ENCODE results near the gene INPP5A.

The INPP5A gene

DNA sequence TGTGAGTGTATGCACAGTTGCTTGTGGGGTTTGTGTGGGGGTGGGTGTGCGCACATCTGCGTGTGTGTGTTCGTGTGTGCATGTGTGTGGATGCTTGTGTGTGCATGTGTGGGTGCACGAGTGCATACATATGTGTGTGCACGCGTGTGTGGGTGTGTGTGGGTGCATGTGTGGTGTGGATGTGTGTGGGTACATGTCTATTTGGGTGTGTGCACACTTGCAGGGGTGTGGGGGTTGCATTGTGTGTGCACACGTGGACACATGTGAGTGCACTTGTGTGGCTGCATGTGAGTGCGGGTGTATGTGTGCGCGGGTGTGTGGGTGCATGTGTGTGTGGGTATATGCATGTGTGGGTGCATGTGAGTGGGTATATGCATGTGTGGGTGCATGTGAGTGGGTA, 174.7 kb downstream of the INPP5A start:
- no peak for DNase-seq

DNA sequence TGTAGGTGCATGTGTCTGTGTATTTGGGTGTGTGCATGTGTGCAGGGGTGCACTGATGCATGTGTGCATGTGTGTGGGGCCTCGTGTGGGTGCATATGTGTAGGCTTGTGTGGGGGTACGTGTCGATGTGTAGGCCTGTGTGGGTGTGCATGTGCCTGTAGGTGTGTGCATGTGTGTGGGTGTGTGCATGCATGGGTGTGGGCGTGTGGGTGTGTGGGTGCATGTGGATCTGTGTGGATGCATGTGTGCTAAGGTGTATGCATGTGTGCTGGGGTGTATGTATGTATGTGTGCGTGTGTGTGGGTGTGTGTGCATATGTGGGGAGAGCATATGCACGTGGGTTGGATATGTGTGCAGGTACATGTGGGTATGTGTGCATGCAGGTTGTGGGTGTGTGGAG, 175.2 kb downstream of the INPP5A start:
- no peak for DNase-seq

DNA sequence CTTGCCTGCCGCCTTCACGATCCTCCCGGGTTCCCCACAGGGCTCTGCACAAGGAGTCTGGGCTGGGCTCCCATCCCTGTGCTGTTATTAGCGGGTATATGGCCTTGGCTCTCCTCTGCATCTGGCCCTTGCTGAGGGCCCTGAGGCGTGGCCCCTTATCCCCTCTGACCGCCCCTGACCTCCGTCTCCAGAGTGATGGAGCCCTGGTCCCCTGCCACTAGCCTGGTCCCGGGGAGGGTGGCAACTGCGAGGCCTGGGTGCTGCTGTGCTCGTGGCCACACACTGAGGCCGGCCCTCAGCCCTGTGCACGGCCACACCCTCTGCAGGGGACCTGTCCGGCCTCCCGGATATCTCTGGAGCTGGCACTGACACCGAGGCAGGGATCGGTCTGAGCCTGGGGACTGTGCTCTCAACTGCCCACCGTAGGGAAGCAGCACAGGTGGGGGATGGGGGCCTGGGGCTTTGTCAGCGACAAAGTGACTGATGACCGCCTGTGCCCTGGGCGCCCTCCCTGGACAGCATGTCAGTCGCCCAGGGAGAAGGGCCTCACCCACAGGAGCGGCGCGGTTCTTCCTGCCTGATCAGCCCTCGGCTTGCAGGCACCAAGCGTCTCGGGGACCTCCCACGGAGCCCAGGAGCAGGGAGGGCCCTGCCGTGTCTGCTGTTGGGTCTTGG, 176.0 kb downstream of the INPP5A start:
- DNase-seq, result no peak

DNA sequence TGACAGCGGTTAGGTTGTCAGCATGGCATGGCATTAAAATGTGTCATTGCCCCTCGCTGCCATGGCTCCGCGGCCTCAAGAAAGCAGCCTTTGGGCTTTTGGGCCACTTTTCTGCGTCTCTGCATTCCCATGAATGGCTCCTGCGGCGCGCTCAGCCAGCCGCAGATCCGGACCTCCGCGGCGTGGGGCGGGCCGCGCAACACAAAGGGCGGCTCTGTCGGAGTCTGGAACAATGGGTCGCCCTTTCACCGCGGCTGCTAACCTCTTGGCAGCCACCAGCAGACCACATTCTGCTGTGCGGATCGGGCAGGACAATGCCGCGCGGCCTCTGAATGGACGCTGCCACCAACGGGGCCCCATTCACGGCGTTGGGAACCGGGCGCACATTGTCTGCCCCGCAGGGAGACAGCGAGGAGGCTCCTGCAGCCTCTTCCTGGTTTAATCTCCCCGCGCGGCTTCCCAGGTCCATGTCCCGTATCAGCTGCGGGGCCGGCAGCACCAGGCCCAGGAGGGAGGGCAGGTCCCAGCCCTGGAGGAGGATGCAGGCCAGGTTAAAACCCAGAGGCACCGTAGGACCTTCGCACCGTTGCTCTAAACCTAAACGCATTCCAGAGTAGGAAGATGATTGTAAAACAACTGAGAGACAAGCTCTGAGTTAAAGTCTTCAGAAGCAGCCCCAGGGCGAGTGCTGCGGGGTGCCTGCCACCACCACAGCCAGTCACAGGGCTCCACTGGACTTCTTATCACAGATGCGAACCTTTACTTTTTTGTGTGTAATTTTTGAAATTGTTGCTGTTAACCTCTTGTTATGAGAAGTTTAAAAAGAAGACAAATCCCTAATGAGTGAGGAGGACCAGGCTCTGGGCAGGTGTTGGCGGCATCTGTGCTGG, 176.8 kb downstream of the INPP5A start:
- DNase-seq, result no peak

DNA sequence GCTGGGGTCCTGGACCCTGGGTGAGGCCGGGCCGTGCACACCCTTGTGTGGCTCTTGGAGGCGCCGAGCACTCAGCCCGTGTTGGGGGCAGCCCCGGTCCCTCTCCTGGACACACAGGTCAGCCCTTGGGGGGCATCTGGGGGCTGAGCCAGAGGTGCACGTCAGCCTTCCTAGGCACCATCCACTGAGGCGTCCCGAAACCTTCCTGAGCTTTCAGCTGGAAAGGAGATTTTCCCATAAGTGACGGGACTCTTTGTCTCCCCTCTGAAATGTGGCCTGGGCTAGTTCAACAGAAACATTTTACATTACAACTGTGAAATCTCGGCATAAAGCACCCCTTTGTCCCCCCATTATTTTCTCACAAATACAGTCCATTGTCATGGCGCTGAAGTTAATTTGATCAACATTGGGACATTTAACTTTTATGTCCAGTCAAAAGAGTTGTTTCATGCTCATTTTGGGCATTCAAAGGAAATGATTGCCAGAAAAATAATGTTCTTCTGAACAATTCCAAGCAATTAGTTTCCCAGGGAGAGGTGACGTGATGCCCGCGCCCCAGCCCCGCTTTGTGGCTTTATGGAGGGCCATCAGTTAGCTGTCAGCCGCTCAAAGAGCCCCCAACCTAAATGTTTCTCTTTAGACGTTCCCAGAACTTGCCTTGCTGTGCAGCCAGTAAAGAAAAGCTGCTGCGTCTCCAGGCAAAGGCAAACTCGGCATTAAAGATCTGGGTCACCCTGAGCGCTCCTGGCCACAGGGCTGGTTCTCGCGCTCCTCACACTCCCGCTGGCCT, 177.6 kb downstream of the INPP5A start:
- no peak for DNase-seq

DNA sequence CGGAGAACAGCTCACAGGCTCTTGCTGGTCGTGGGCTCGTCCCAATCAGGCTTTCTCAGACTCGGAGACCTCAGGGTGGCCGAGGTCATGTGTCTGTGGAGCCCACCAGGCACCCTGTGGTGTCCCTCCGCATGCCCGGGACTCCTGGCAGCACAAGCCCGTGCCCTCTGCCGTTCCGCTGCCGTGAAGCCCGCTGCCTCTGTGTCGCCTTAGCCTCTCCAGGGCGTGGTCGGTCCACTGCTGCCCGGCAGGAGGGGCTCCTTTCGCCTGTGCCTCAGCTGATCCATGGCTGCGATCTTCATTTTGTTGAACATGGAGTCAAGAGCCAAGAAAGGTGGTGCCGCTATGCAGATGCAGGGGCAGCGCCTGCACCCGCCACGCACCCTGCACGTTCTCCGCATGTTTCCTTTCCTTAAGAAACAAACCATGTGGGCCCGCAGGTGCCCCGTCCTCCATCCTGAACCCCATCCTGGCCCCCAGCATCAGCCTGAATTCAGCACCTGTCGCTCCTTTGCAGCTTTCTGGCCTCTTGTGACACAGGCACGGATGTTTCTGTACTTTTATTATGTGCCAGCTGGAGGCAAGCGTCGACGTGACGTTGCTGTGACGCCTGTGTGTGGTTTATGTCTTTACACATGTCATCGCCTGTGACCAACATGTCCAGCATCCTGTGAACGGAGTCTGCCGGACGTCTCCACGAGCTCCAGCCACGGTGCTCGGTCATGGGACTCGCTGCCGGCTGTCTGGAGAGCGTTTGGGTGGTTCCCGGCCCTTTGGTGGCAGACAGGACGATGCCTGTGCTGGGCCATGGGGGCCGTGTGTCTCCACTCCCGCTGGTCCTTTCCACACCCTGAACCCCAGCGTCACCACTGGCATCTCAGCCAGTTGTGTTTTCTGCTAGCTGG, 178.4 kb downstream of the INPP5A start:
- DNase-seq, result no peak

DNA sequence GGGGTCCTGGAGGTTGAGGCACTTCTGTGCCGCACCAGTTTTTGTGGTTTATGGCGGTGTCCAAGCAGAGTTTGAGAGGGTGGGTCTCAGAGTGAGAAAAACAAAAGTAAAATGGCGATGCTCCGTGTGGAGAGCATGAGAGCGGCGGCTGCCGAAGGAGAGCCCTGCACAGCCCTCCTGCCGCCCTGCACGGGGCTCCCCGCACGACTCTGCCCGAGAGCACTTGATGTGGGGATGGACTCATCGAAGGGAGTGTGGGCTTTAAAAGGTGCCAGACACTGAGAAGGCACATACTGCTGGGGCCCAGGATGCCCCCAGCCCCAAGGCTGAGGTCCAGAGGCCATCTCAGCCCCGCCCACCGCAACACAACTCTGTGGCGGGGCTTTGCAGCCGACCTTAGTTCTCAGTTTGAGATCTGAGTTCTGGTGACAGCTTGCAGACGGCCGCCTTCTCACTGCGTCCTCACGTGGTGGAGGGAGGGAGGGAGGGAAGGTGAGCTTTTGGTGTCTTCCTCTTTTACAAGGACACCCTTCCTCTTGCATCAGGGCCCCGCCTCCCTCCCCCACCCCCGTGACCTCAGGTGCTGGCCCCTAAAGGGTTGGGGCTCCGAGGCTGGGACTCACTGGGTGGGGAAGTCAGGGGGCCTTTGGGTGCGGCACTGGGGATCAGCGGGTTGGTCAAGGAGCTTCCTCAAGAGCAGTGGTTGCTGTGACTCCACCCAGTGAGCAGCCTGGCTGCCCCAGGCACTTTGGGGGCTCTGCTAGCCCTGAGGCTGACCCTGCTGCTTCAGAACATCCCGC, 179.3 kb downstream of the INPP5A start:
- DNase-seq, result no peak

DNA sequence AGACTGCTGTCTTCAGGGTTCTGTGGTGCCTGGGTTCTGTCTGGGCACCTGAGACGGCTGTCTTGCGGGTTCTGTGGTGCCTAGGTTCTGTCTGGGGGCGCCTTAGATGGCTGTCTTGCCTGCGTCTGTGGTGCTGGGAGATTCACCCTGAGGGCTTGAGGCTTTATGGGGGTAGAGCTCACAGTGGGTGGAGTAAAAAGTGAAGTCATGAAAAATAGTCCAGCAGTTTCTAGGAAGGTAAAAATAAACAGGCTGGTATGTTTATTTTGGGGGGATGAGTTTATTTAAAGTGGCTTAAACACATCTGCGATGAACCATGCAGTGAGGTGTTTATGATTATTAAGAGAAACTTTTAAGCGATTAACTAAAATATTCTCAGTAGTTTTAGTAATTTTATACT, 184.1 kb downstream of the INPP5A start:
- DNase-seq, result no peak

DNA sequence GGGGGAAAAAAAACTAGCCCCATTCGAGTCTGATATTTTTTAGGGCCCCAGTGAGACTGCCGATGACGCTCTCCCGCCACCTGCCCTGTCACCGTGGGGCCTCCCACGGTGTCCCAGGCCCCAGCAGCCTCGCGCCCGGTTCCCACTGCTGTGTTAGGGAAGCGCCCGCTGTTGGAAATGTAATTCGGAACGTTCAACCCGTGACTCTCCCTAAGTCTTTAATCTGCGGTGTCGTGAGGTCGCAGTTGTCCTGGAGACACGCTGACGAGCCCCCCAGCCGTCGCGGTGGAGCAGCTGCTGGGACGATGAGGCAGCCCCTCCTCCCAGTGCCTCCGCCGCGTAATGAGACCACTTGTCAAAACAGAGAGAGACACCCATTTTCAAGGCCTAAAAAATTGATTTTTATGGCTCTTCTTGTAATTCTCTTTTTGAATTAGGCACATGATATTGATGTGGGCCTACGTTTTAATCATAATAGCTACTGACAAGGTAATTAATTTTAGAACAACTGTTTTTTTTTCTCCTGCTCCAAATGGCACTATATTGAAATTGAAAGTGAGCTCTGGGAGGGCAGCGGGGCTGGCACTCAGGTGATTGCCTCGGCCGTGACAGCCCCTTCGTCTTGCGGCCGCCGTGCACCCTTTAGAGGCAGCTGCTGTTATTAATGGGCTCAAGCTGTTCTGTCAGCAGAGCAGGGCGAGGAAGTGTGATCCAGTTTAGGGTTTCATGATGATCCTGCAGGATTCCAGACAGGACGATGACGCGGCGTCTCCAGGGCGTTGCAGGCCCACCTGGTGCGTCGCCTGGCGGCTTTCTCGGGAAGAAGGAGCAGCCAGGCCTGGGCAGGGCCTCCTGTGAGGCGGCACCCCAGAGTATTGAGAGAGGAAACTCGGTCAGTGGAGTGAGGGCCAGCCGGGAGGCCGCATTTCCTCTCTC, 185.1 kb downstream of the INPP5A start:
- peak; percentile 17 to 66 (median 52) for DNase-seq

DNA sequence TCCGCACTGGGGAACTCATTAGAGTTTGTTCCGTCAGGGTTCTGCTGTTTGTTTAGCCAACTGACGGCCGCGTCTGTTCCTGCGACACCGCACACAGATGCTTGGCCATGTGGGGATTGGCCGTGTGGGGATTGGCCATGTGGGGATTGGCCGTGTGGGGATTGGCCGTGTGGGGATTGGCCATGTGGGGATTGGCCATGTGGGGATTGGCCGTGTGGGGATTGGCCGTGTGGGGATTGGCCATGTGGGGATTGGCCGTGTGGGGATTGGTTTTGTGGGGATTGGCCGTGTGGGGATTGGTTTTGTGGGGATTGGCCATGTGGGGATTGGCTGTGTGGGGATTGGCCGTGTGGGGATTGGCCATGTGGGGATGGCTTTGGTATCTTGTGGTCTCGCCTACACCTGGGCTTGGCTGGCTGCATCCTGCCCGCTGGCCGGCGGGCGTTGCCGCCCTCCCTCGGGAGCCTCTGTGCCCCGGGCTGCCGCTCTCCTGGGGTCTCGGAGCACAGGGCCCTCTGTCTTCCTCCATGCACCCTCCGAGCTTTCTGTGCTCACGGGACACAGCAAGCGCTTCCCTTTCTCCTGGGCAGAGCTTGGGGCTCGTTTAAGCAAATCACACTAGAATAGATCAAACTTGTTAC, 185.9 kb downstream of the INPP5A start:
- DNase-seq, result no peak

DNA sequence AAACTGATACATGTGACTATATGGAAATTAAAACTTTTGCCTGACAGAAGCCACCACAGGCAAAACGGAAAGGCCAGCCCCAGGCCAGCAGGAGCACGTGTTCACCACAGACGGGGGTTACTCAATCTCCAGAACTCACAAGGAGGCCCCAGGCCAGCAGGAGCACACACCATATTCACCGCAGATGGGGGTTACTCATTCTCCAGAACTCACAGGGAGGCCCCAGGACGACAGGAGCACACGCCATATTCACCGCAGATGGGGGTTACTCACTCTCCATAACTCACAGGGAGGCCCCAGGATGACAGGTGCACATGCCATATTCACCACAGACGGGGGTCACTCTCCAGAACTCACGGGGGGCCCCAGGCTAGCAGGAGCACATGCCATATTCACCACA, 186.9 kb downstream of the INPP5A start:
- DNase-seq, result no peak

DNA sequence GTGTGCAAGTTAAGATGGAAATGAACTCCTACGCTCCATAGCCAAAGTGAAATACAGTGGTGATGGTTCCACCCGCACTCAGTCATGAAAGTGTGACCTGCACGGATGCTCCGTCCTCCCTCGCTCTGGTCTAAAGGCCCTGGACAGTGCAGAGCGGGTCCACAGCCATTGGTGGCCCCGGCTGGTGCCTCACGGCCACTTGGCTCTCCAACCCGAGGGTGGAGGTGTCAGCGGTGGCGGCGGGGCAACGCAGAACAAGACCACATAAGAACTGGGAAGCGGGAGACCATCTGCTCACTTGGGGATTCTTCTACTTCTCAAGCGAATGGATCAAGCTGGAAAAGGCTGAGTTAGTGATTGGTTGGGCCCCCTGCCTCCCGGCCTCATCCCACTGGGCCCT, 187.6 kb downstream of the INPP5A start:
- no peak for DNase-seq

DNA sequence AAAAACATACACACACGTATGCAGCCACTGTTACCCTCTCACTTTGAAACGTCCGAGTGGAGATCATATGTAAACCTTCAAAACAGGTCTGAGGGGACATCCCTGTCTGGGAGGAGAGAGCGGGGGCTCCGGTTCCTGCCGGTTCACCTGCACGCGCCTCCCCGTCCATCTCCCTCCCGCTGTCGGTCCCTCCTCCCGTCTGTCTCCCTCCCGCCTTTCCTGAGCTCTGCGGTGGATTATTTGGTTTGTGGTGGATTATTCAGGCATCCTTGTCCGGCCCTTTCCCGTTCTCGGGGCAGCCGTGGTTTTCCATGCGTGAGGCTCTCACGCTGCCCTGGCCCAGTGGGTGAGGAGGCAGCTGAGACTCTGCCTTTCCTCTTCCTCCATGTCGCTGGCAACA, 188.6 kb downstream of the INPP5A start:
- DNase-seq, result no peak

DNA sequence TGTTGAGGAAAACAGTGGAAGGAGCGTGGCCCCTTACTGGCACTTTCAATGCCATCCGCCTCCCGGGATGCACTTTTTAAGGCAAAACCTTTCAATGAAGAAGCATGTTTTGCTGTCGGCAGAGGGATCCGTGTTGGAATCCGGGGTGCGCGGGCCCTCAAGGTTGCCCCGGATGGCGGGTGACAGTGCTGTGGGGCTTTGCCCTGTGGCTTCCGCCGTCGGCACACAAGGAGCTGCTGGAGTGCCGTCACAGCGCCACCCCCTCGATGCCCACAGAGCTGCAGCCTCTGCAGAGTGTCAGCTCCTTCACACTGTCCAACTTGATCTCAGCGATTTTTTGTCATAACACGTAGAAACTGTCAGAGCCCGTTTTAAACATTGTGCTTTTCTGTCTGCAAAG, 189.4 kb downstream of the INPP5A start:
- DNase-seq, result no peak

DNA sequence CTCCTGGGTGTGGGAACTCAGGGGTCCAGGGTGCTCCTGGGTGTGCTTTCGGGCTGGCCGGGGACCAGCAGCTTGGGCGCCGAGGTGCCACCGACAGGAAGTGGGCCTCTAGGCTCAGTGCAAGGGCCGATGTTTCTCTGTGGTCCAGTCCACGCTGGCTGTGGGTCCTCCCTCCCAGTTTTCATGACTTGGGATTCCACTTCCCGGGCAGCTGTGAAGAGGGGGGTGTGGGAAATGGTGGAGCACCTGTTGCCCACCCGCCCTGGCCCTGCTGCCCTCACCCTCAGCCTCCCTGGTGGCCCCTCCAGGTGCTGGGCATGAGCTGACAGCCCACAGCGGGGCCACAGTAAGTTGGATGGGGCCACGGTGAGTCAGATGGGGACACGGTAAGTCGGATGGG, 189.8 kb downstream of the INPP5A start:
- no peak for DNase-seq

DNA sequence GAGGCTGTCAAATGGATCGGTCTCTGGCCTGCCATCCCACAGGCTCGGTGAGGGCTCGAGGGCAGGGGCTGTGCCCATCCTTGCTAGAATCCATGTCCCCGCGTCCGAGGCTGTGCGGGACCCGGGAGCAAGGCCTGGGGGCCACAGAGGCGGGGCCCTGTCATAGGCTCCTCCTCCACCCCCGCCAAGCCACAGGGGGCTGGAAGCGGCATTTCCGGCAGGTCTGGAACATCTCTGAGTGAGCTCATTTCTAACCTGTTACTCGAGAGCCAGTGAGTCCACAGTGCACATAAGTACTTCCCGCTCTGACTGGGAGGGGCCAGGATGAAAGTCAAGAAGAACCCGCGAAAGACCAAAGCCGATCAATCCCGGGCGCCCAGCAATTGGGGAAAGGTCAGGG, 190.7 kb downstream of the INPP5A start:
- peak in 1 of 3 experiments; percentile 25 for DNase-seq

DNA sequence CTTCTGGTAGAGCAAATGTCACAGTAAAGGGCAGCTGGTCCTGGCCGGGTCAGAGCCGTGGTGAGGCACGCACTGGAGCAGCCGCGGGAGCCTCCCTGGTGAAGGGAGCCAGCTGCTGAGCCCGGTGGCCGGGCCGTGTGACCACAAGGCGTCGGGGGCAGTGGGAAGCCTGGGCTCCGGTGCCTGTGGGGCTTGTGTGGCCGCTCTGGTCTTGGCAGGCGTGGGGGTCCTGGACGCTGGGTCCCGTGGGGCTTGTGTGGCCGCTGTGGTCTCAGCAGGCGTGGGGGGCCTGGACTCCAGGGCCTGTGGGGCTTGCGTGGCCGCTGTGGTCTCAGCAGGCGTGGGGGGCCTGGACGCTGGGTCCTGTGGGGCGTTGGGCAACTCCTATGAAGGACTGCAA, 191.2 kb downstream of the INPP5A start:
- no peak for DNase-seq

DNA sequence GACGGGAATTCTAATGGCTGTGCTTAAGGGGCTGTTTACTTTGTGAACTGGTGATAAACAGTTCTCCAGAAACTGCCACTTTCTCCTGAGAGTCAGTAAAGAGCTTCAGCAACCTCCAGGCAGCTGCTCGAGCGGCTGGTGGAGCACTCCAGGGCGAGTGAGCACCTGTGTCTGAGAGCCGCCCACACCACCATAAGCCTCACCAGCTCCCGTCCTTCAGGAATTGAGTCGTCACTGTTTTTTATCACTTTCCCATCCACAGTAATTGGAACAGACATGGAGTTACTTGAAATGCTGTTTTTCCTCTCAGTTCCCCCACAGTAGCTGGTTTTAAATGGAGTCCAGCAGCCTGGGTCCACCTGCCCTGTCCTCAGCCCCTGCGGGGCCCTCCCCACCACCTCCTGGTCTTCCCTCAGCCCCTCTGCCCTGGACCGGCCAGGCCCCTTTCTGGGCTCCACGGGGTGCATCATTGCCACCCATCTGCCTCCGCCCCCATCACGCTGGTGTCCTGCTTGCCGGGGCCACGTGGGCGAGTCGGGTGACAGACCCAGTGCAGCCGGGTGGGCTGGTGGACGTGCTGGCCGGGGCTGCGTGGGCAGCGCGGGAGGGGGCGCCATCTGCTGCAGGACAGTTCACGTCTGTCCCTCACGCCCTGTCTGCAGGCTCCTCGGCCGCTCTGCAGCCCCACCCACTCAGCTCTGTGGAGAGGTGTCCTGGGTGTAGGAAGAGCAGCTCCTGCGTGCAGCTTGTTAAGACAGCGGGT, 192.4 kb downstream of the INPP5A start:
- peak in 1 of 3 experiments; percentile 19 for DNase-seq

DNA sequence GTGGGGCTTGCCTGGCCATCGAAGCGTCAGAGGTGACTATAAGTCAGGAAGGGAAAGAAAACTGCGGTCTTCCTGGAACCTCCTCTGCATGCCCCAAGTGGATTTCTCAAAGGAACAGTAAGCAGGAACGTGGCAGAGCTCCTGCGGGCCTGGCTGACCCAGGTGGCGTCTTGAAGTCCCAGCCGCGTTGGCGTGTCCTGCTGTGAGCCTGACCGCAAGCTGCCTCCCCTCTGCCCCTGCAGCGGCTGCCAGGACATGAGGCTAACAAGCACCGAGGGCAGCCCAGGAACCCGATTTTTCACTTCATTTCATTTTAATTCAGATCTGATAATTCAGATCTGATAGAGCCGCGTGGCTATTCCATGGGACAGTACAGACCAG, 193.0 kb downstream of the INPP5A start:
- DNase-seq, result no peak
